Measurements from ENCODE around the gene SLC8A3. TPM values are rescaled to one million over a fixed set of nuclear protein-coding genes. Genes with fewer than 3 reads are reported as not detected.

Gene SLC8A3
- total RNA-seq, 2 donors from 2014 or later, result 0.09 TPM; not detected in 1

- H3K27me3 ChIP-seq (ENCODE audit: control insufficient read depth, insufficient read depth, low read length, poor library complexity, severe bottlenecking), result peaks cover 23% of the 10 kb centered on the region
- no peak overlapping the region for H3K4me3 Mint-ChIP-seq
- no peak overlapping the region for H3K9ac ChIP-seq (ENCODE audit: extremely low read depth, low read length, poor library complexity, severe bottlenecking)
- no peaks in the 10 kb centered on the region for H3K4me1 Mint-ChIP-seq
- no peaks in the 10 kb centered on the region for H3K36me3 ChIP-seq (ENCODE audit: control insufficient read depth, insufficient read depth, low read length)
- no peak overlapping the region for H3K4me3 ChIP-seq (ENCODE audit: low read length)
- DNase-seq, result no peak
- H3K27ac ChIP-seq (ENCODE audit: low read depth, low read length), result no peak overlapping the region
- no peaks in the 10 kb centered on the region for H3K4me1 ChIP-seq (ENCODE audit: control insufficient read depth, insufficient read depth, low read length)
- no peak overlapping the region for H3K27ac Mint-ChIP-seq
- TF ChIP-seq CTCF (conservative IDR thresholded peaks at IDR 0.05), result no peak
- H3K36me3 Mint-ChIP-seq (ENCODE audit: low read depth), result no peaks in the 10 kb centered on the region
- no peaks in the 10 kb centered on the region for H3K9me3 Mint-ChIP-seq
- H3K9me3 ChIP-seq (ENCODE audit: control insufficient read depth, low read length), result no peaks in the 10 kb centered on the region
- H3K27me3 Mint-ChIP-seq (ENCODE audit: insufficient read depth), result peaks cover 6% of the 10 kb centered on the region
- 80 to 83% methylated on average over 7 to 8 of the region's 8 CpGs for WGBS, 2 experiments (ENCODE audit: insufficient coverage in 1 of 2, insufficient read length in 1 of 2)
Observed at GRCh38 chr14:70020352-70021170, 168.2 kb downstream of the SLC8A3 start.

DNA sequence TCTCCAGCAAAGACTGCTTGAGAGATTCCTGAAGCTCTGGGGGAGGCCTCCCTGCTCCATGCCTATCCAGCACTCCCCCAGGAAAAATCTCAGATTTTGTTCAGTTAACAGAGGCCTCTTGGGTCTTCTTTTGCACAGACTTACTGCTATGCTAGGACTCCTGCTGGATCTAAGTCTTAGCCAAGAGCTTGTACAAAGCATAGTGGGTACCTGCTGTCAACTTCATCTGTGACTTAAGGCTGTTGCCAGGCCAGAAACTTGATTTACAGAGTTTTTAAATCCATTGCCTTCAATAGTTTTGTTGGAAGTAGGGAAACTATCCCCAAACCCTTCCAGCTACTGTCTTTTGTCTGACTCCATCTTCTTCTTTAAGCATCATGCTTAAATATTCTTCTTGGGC is 169.1 kb downstream of the SLC8A3 start:
- no peaks in the 10 kb centered on the region for H3K4me1 Mint-ChIP-seq

GRCh38 chr14:70018713-70019211 is 170.0 kb downstream of the SLC8A3 start:
- Histone ChIP-seq H3K27me3 (ENCODE audit: control insufficient read depth, insufficient read depth, low read length, poor library complexity, severe bottlenecking) (peaks cover 6% of the 10 kb centered on the region), H3K27ac (ENCODE audit: low read depth, low read length) (no peak overlapping the region), H3K4me1 (ENCODE audit: control insufficient read depth, insufficient read depth, low read length) (no peaks in the 10 kb centered on the region), H3K4me3 (ENCODE audit: low read length) (no peak overlapping the region), H3K9ac (ENCODE audit: extremely low read depth, low read length, poor library complexity, severe bottlenecking) (no peak overlapping the region), H3K36me3 (ENCODE audit: control insufficient read depth, insufficient read depth, low read length) (no peaks in the 10 kb centered on the region), H3K9me3 (ENCODE audit: control insufficient read depth, low read length) (no peaks in the 10 kb centered on the region)
- DNase-seq, result no peak
- no peaks in the 10 kb centered on the region for H3K9me3 Mint-ChIP-seq
- WGBS, 2 experiments (ENCODE audit: insufficient coverage in 1 of 2, insufficient read length in 1 of 2), result 89 to 93% methylated on average over 7 to 9 of the region's 9 CpGs
- TF ChIP-seq CTCF (conservative IDR thresholded peaks at IDR 0.05), result no peak
- H3K27ac Mint-ChIP-seq, result no peak overlapping the region
- H3K36me3 Mint-ChIP-seq (ENCODE audit: low read depth), result no peaks in the 10 kb centered on the region
- H3K27me3 Mint-ChIP-seq (ENCODE audit: insufficient read depth), result peaks cover 2% of the 10 kb centered on the region
- H3K4me3 Mint-ChIP-seq, result no peak overlapping the region
- no peaks in the 10 kb centered on the region for H3K4me1 Mint-ChIP-seq

More for the DNA sequence above, 169.1 kb downstream of the SLC8A3 start:
- H3K9ac ChIP-seq (ENCODE audit: extremely low read depth, low read length, poor library complexity, severe bottlenecking), result no peak overlapping the region
- no peak overlapping the region for H3K4me3 ChIP-seq (ENCODE audit: low read length)
- no peaks in the 10 kb centered on the region for H3K9me3 ChIP-seq (ENCODE audit: control insufficient read depth, low read length)
- H3K4me3 Mint-ChIP-seq, result no peak overlapping the region
- H3K27ac Mint-ChIP-seq, result no peak overlapping the region
- no peaks in the 10 kb centered on the region for H3K4me1 ChIP-seq (ENCODE audit: control insufficient read depth, insufficient read depth, low read length)
- H3K27me3 ChIP-seq (ENCODE audit: control insufficient read depth, insufficient read depth, low read length, poor library complexity, severe bottlenecking), result peaks cover 15% of the 10 kb centered on the region
- DNase-seq, result no peak
- no peaks in the 10 kb centered on the region for H3K9me3 Mint-ChIP-seq
- no peak overlapping the region for H3K27ac ChIP-seq (ENCODE audit: low read depth, low read length)
- H3K27me3 Mint-ChIP-seq (ENCODE audit: insufficient read depth), result peaks cover 2% of the 10 kb centered on the region
- TF ChIP-seq CTCF (conservative IDR thresholded peaks at IDR 0.05), result no peak
- H3K36me3 ChIP-seq (ENCODE audit: control insufficient read depth, insufficient read depth, low read length), result no peaks in the 10 kb centered on the region
- no peaks in the 10 kb centered on the region for H3K36me3 Mint-ChIP-seq (ENCODE audit: low read depth)

Data from endodermal cell (in vitro differentiated cells).